ENCODE data around the gene GPR146. TPM values are rescaled to one million over a fixed set of nuclear protein-coding genes. Genes with fewer than 3 reads are reported as not detected.

The GPR146 gene
- total and polyA plus RNA-seq, 7 donors: 5.0 to 14.0 (median 9.4) TPM

GRCh38 chr7:1097120-1097504 lies 52.8 kb downstream of the GPR146 start:
- H3K9me3 ChIP-seq: no peaks in the 10 kb centered on the region
- peak in 1 of 4 donors; percentile 13 for ATAC-seq
- TF ChIP-seq CTCF (IDR thresholded peaks at IDR 0.05): no peak
- peaks cover 11% of the 10 kb centered on the region for H3K4me1 ChIP-seq
- intact Hi-C loops (cut with DNase I): no loop called here
- 72 to 83% (median 76%) methylated on average over 13 of the region's 13 CpGs for WGBS, 3 donors
- DNase-seq: peak in 1 of 2 donors; percentile 27
- H3K4me3 ChIP-seq: no peak overlapping the region
- H3K27ac ChIP-seq: no peak overlapping the region
- no peaks in the 10 kb centered on the region for H3K36me3 ChIP-seq (ENCODE audit: insufficient read depth in 1 of 2, low read depth in 1 of 2)
- H3K27me3 ChIP-seq (ENCODE audit: insufficient read depth in 3 of 3, low read length in 2 of 3): no peaks in the 10 kb centered on the region

- intact Hi-C loops (cut with DNase I): no loop called here
- Histone ChIP-seq H3K27ac (no peak overlapping the region), H3K36me3 (ENCODE audit: insufficient read depth in 1 of 2, low read depth in 1 of 2) (no peaks in the 10 kb centered on the region), H3K9me3 (no peaks in the 10 kb centered on the region), H3K4me3 (no peak overlapping the region), H3K27me3 (ENCODE audit: insufficient read depth in 3 of 3, low read length in 2 of 3) (no peaks in the 10 kb centered on the region), H3K4me1 (peaks cover 11% of the 10 kb centered on the region)
- DNase-seq (peak in 1 of 2 donors; percentile 22), ATAC-seq (no peak)
- WGBS, 3 donors: 94 to 96% (median 95%) methylated on average over 41 to 43 of the region's 43 CpGs
- TF ChIP-seq CTCF (IDR thresholded peaks at IDR 0.05): no peak
These were observed 54.2 kb downstream of the GPR146 start for GRCh38 chr7:1098243-1099153.

- Histone ChIP-seq H3K9me3 (no peaks in the 10 kb centered on the region), H3K4me1 (peaks cover 11% of the 10 kb centered on the region), H3K36me3 (ENCODE audit: insufficient read depth in 1 of 2, low read depth in 1 of 2) (no peaks in the 10 kb centered on the region), H3K27ac (no peak overlapping the region), H3K4me3 (no peak overlapping the region), H3K27me3 (ENCODE audit: insufficient read depth in 3 of 3, low read length in 2 of 3) (no peaks in the 10 kb centered on the region)
- ATAC-seq (no peak), DNase-seq (peak in 1 of 2 donors; percentile 5)
- TF ChIP-seq CTCF (IDR thresholded peaks at IDR 0.05): no peak
- intact Hi-C loops (cut with DNase I): no loop called here
- 92 to 97% (median 96%) methylated on average over 22 to 26 of the region's 26 CpGs for WGBS, 3 donors
These were observed 54.8 kb downstream of the GPR146 start for GRCh38 chr7:1099154-1099542.

- no peaks in the 10 kb centered on the region for H3K36me3 ChIP-seq (ENCODE audit: insufficient read depth in 1 of 2, low read depth in 1 of 2)
- intact Hi-C loops (cut with DNase I): no loop called here
- no peak overlapping the region for H3K27ac ChIP-seq
- no peak overlapping the region for H3K4me3 ChIP-seq
- no peak for TF ChIP-seq CTCF (IDR thresholded peaks at IDR 0.05)
- no peaks in the 10 kb centered on the region for H3K9me3 ChIP-seq
- 95 to 97% (median 97%) methylated on average over 16 of the region's 16 CpGs for WGBS, 3 donors
- peaks cover 11% of the 10 kb centered on the region for H3K4me1 ChIP-seq
- ATAC-seq (no peak), DNase-seq (peak in 1 of 2 donors; percentile 32)
- H3K27me3 ChIP-seq (ENCODE audit: insufficient read depth in 3 of 3, low read length in 2 of 3): no peaks in the 10 kb centered on the region
These were observed 55.3 kb downstream of the GPR146 start for GRCh38 chr7:1099637-1100036.

All from psoas muscle (tissue), 8 donors.